MM.1S (cell line): Measurements from ENCODE around the gene SLC6A9.

ENCODE experiments used
- DNase-seq: peaks from one replicate; pipeline ENCODE4 v3.0.0-alpha.2; 2015
- H2AFZ ChIP-seq: fragments of 300-600 bp; sonication (generic); 2 replicates; pipeline ENCODE4 v1.6.0; 2016; ENCODE audit warnings: antibody characterized with exemption, low read length
- H3F3A ChIP-seq: fragments of 300-600 bp; sonication (generic); 2 replicates; pipeline ENCODE4 v1.6.1; 2016; ENCODE audit warnings: mild to moderate bottlenecking, antibody characterized with exemption, low read length, moderate library complexity, mixed read lengths; ENCODE audit not compliant: insufficient read depth
- H3K27ac ChIP-seq: fragments of 300-600 bp; sonication (generic); 2 replicates; pipeline ENCODE4 v1.5.1; 2016; ENCODE audit warnings: mild to moderate bottlenecking, low read length
- H3K27me3 ChIP-seq: fragments of 300-600 bp; sonication (generic); replicated peaks from 2 replicates; pipeline ENCODE4 v1.6.0; 2016; ENCODE audit warnings: low read length; ENCODE audit not compliant: insufficient read depth
- H3K36me3 ChIP-seq: fragments of 300-600 bp; sonication (generic); replicated peaks from 2 replicates; pipeline ENCODE4 v1.6.1; 2016; ENCODE audit warnings: mild to moderate bottlenecking, low read length, mixed read lengths; ENCODE audit not compliant: insufficient read depth
- H3K4me1 ChIP-seq: fragments of 300-600 bp; sonication (generic); 2 replicates; pipeline ENCODE4 v1.6.1; 2016; ENCODE audit warnings: low read length, mixed read lengths
- H3K4me2 ChIP-seq: fragments of 300-600 bp; sonication (generic); 2 replicates; pipeline ENCODE4 v1.6.0; 2016; ENCODE audit warnings: low read depth, low read length
- H3K4me3 ChIP-seq: fragments of 300-600 bp; sonication (generic); 2 replicates; pipeline ENCODE4 v1.5.1; 2016; ENCODE audit warnings: low read length, mixed read lengths
- H3K79me2 ChIP-seq: fragments of 300-600 bp; sonication (generic); 2 replicates; pipeline ENCODE4 v1.6.1; 2016; ENCODE audit warnings: mixed run types, low read length, mixed read lengths
- H3K9ac ChIP-seq: fragments of 300-600 bp; sonication (generic); 2 replicates; pipeline ENCODE4 v1.6.1; 2016; ENCODE audit warnings: low read length, mixed read lengths
- H3K9me2 ChIP-seq: fragments of 300-600 bp; sonication (generic); replicated peaks from 2 replicates; pipeline ENCODE4 v1.6.1; 2016; ENCODE audit warnings: mild to moderate bottlenecking, low read length, mixed read lengths; ENCODE audit not compliant: insufficient read depth
- H3K9me3 ChIP-seq: fragments of 300-600 bp; sonication (generic); replicated peaks from 2 replicates; pipeline ENCODE4 v1.6.1; 2016; ENCODE audit warnings: mild to moderate bottlenecking, low read length, mixed read lengths; ENCODE audit not compliant: insufficient read depth
- H4K20me1 ChIP-seq: fragments of 300-600 bp; sonication (generic); 2 replicates; pipeline ENCODE4 v1.6.1; 2016; ENCODE audit warnings: mild to moderate bottlenecking, low read length, moderate library complexity, mixed read lengths; ENCODE audit not compliant: insufficient read depth
- EZH2 ChIP-seq: fragments of 300-600 bp; sonication (generic); optimal IDR thresholded peaks from 2 replicates; pipeline ENCODE3; 2017; ENCODE audit warnings: low read depth, mild to moderate bottlenecking, antibody characterized with exemption, low read length, mixed read lengths
- EZH2phosphoT487 ChIP-seq: fragments of 300-600 bp; sonication (generic); IDR thresholded peaks from 2 replicates; pipeline ENCODE4 v1.6.1; 2018; ENCODE audit warnings: antibody characterized with exemption, low read length
- TF ChIP-seq, protein P1 (sequence below): fragments of 300-600 bp; sonication (generic); IDR thresholded peaks from 2 replicates; pipeline ENCODE4 v1.5.1; 2016; ENCODE audit warnings: antibody characterized with exemption, low read length, mixed read lengths

The SLC6A9 gene

DNA sequence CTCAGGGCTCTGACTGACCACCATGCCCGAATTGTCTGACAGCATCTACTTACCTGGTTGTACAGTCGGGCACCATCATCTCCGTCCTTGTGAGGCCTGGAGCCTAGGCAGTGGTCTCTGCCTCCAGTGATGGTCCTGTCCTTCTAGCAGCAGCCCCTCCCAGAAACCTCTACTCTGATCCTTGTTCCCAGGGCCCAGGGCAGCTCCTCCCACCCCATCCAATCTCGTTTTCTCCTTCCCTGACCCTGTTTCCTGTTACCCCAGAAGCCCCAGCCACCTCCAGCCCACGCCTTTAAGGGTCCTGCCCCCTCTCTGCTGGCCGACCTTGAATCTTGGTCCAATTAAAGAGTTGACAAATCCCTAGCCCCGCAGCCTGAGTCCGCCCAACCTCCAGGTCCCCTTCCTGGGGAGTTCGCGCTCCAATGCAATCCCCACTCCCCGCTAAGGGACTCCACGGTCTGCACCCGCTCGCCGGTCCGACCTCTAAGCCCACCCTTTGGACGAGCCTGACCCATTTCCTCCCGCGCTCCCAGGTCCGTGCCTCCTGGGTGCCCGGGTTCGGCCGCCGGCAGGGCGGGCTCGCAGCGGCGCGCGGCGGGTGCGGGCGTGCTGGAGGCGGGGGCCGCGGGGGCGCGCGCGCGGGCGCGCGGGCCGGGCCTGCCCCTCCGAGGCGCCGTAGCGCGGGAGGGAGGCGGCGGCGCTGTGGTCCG is 52.6 kb downstream of the SLC6A9 start, which contains the start of gene B4GALT2:
TSS of gene B4GALT2 (plus strand) at position 660 of the 710 bp plus-strand sequence. CDS start 1,951 bp downstream, outside the sequence.
- H4K20me1 ChIP-seq: peaks cover 4% of the 10 kb centered on the region; the same call in 1 of the 2 replicates
- H3K4me1 ChIP-seq: peaks cover 28% of the 10 kb centered on the region
- H3K9me3 ChIP-seq: no peaks in the 10 kb centered on the region
- DNase-seq: peak; percentile 49
- TF ChIP-seq, protein P1, sequence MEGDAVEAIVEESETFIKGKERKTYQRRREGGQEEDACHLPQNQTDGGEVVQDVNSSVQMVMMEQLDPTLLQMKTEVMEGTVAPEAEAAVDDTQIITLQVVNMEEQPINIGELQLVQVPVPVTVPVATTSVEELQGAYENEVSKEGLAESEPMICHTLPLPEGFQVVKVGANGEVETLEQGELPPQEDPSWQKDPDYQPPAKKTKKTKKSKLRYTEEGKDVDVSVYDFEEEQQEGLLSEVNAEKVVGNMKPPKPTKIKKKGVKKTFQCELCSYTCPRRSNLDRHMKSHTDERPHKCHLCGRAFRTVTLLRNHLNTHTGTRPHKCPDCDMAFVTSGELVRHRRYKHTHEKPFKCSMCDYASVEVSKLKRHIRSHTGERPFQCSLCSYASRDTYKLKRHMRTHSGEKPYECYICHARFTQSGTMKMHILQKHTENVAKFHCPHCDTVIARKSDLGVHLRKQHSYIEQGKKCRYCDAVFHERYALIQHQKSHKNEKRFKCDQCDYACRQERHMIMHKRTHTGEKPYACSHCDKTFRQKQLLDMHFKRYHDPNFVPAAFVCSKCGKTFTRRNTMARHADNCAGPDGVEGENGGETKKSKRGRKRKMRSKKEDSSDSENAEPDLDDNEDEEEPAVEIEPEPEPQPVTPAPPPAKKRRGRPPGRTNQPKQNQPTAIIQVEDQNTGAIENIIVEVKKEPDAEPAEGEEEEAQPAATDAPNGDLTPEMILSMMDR: no peak
- TF ChIP-seq EZH2 (no peak), EZH2phosphoT487 (no peak)
- peaks cover 22% of the 10 kb centered on the region for H3F3A ChIP-seq
- peak within 1 kb of the TSS; percentile 75 for H3K4me3 ChIP-seq
- H3K36me3 ChIP-seq: 0 out of 2 replicates have a peak, but pooled peaks cover 3% of the 10 kb centered on the region
- peak within 1 kb of the TSS; percentile 67 for H2AFZ ChIP-seq
- H3K27me3 ChIP-seq: no peaks in the 10 kb centered on the region
- no peak within 1 kb of the TSS for H3K27ac ChIP-seq
- H3K9me2 ChIP-seq: no peaks in the 10 kb centered on the region
- H3K9ac ChIP-seq: peak within 1 kb of the TSS; percentile 67
- H3K4me2 ChIP-seq: peak within 1 kb of the TSS; percentile 99
- peaks cover 51% of the 10 kb centered on the region for H3K79me2 ChIP-seq

DNA sequence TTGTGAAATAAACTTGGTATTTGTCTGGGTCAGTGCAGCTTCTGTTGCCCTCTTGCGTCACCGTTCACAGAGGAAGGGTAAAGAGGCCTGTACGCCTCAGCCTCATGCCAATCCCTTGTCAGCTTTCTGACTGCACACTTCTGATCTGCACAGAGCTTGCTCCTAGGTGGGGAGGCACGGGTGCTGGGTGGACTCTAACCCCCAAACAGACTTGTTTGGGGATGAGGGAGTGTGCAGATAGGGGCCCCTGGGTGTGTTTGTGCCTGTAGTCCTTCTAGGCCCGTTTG is 53.1 kb downstream of the SLC6A9 start:
- Histone ChIP-seq H3K4me2 (peak overlapping the region; percentile 99), H3K9ac (no peak overlapping the region; the same call in 1 of the 2 replicates), H3F3A (peaks cover 27% of the 10 kb centered on the region), H3K9me2 (no peaks in the 10 kb centered on the region), H3K4me3 (peak overlapping the region; percentile 75; the same call in 1 of the 2 replicates), H3K27ac (no peak overlapping the region), H3K36me3 (0 out of 2 replicates have a peak, but pooled peaks cover 3% of the 10 kb centered on the region), H4K20me1 (peaks cover 4% of the 10 kb centered on the region; the same call in 1 of the 2 replicates), H3K79me2 (peaks cover 51% of the 10 kb centered on the region), H3K27me3 (no peaks in the 10 kb centered on the region), H3K9me3 (no peaks in the 10 kb centered on the region), H3K4me1 (peaks cover 33% of the 10 kb centered on the region), H2AFZ (no peak overlapping the region)
- no peak for TF ChIP-seq EZH2phosphoT487
- TF ChIP-seq EZH2: no peak
- TF ChIP-seq, protein P1: no peak
- no peak for DNase-seq

DNA sequence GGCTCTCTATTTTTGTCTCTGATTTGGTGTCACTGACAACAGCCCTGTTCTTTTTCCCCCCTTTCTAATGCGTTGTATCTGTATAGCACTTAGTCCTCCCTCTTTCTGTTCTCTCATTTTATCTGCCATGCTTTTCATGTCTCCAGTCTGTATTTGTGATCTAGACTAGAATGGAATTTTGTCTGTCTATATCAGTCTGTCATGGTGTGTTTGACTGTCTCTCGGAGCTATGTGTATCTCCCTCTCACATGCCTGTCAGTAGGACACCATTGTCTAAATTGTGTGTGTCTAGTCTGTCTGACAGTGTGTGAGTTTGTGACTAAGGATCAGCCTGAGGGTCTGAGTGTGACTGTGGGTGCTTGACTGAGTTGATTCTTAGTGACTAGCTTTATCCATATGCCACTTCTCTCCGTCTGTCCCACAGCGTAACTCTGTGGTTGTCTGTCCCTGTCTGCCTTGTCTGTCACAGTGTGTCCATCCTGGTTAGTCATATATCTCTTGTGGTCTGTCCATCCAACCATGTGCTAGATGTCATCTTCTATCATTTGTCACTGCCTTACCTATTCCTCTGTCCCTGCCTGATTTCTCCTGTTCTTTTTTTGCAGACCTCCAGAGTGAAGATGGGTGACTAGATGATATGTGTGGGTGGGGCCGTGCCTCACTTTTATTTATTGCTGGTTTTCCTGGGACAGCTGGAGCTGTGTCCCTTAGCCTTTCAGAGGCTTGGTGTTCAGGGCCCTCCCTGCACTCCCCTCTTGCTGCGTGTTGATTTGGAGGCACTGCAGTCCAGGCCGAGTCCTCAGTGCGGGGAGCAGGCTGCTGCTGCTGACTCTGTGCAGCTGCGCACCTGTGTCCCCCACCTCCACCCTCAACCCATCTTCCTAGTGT is 53.6 kb downstream of the SLC6A9 start:
- Histone ChIP-seq H3K27me3 (no peaks in the 10 kb centered on the region), H3K9ac (no peak overlapping the region), H3K4me1 (peaks cover 36% of the 10 kb centered on the region), H3F3A (peaks cover 27% of the 10 kb centered on the region), H3K36me3 (0 out of 2 replicates have a peak, but pooled peaks cover 3% of the 10 kb centered on the region), H4K20me1 (peaks cover 4% of the 10 kb centered on the region; the same call in 1 of the 2 replicates), H3K27ac (no peak overlapping the region), H3K9me2 (no peaks in the 10 kb centered on the region), H3K9me3 (no peaks in the 10 kb centered on the region), H3K4me2 (peak overlapping the region; percentile 99; the same call in 1 of the 2 replicates), H2AFZ (no peak overlapping the region), H3K4me3 (no peak overlapping the region), H3K79me2 (peaks cover 51% of the 10 kb centered on the region)
- TF ChIP-seq, protein P1: no peak
- TF ChIP-seq EZH2 (no peak), EZH2phosphoT487 (no peak)
- no peak for DNase-seq
